Measurements from ENCODE around the gene FBXO27. TPM values are rescaled to one million over a fixed set of nuclear protein-coding genes. Genes with fewer than 3 reads are reported as not detected.

Gene FBXO27
- total RNA-seq, 1 experiment from 2014 or later: 16.4 TPM

DNA sequence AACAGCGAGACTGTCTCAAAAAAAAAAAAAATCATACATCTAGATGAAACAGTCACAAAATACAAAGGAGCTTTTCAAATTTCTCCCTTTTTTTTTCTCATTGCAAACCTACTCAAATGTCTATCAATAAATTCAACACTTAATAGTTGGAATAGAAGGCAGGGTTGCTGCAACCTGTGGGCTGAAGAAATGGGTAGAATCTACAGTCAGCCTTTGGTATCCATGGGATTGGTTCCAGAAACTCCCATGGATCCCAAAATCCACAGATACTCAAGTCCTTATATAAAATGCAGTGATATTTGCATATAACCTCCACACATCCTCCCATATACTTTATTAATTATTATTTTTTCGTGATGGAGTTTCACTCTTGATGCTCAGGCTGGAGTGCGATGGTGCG lies 14.7 kb downstream of the FBXO27 start:
- no peak for DNase-seq (ENCODE audit: low read depth, low spot score)
- Histone ChIP-seq H3K36me3 (ENCODE audit: control insufficient read depth in 1 of 2, insufficient read depth in 2 of 2, low read length in 2 of 2) (no peaks in the 10 kb centered on the region), H3K4me1 (ENCODE audit: control insufficient read depth in 1 of 2, insufficient read depth in 2 of 2, low read length in 2 of 2) (no peaks in the 10 kb centered on the region), H3K4me2 (ENCODE audit: low read length) (no peak overlapping the region), H3K9ac (ENCODE audit: low read length) (no peak overlapping the region), H2AFZ (ENCODE audit: low read depth, low read length, poor library complexity, severe bottlenecking) (no peak overlapping the region), H3K9me2 (ENCODE audit: insufficient read depth) (no peaks in the 10 kb centered on the region), H4K20me1 (ENCODE audit: insufficient read depth) (no peaks in the 10 kb centered on the region), H3K4me3 (replicated peaks in 1 of 2; ENCODE audit: low read depth in 1 of 2, low read length in 2 of 2) (no peak overlapping the region), H3K9me3 (ENCODE audit: control insufficient read depth in 1 of 2, insufficient read depth in 1 of 2, low read depth in 1 of 2, low read length in 2 of 2) (no peaks in the 10 kb centered on the region), H3K79me2 (ENCODE audit: insufficient read depth, low read length) (no peaks in the 10 kb centered on the region), H3K27me3 (ENCODE audit: insufficient read depth, low read length) (no peaks in the 10 kb centered on the region), H3K27ac (ENCODE audit: low read depth, low read length) (no peak overlapping the region)
- ChIA-PET CTCF (no interaction called here), POLR2A (no interaction called here), RAD21 (ENCODE audit: low non-redundant PET in 1 of 2, low total read pairs in 2 of 2, uncharacterized antibody in 2 of 2, unreplicated experiment in 2 of 2) (no interaction called here)
- BruUV-seq (replicated peaks): no TSS peak
- no peak for TF ChIP-seq RAD21 (IDR thresholded peaks at IDR 0.05; ENCODE audit: low read depth)
- TF ChIP-seq EZH2phosphoT487 (IDR thresholded peaks at IDR 0.05; ENCODE audit: borderline replicate concordance): no peak
- TF ChIP-seq, protein P1, sequence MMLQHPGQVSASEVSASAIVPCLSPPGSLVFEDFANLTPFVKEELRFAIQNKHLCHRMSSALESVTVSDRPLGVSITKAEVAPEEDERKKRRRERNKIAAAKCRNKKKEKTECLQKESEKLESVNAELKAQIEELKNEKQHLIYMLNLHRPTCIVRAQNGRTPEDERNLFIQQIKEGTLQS (IDR thresholded peaks at IDR 0.05): no peak
- TF ChIP-seq ELF1 (IDR thresholded peaks at IDR 0.05; ENCODE audit: borderline replicate concordance, low read depth): no peak
- TF ChIP-seq EZH2 (IDR thresholded peaks at IDR 0.05): no peak
- TF ChIP-seq SP1 (IDR thresholded peaks at IDR 0.05; ENCODE audit: low read depth): no peak
- TF ChIP-seq, protein P2, sequence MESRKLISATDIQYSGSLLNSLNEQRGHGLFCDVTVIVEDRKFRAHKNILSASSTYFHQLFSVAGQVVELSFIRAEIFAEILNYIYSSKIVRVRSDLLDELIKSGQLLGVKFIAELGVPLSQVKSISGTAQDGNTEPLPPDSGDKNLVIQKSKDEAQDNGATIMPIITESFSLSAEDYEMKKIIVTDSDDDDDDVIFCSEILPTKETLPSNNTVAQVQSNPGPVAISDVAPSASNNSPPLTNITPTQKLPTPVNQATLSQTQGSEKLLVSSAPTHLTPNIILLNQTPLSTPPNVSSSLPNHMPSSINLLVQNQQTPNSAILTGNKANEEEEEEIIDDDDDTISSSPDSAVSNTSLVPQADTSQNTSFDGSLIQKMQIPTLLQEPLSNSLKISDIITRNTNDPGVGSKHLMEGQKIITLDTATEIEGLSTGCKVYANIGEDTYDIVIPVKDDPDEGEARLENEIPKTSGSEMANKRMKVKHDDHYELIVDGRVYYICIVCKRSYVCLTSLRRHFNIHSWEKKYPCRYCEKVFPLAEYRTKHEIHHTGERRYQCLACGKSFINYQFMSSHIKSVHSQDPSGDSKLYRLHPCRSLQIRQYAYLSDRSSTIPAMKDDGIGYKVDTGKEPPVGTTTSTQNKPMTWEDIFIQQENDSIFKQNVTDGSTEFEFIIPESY (IDR thresholded peaks at IDR 0.05; ENCODE audit: extremely low read depth, insufficient replicate concordance, low read length): no peak
- TF ChIP-seq, protein P3, sequence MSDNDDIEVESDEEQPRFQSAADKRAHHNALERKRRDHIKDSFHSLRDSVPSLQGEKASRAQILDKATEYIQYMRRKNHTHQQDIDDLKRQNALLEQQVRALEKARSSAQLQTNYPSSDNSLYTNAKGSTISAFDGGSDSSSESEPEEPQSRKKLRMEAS (IDR thresholded peaks at IDR 0.05): no peak
- TF ChIP-seq POLR2A (IDR thresholded peaks at IDR 0.05; ENCODE audit: borderline replicate concordance, extremely low read depth, insufficient read depth, insufficient read length): no peak
- no peak for TF ChIP-seq FOSL1 (IDR thresholded peaks at IDR 0.05; ENCODE audit: low read depth)
- no peak for TF ChIP-seq ZFX (IDR thresholded peaks at IDR 0.05)
- no peak for TF ChIP-seq POLR2AphosphoS5 (IDR thresholded peaks at IDR 0.05; ENCODE audit: low read depth, low read length)
- TF ChIP-seq, protein P4, sequence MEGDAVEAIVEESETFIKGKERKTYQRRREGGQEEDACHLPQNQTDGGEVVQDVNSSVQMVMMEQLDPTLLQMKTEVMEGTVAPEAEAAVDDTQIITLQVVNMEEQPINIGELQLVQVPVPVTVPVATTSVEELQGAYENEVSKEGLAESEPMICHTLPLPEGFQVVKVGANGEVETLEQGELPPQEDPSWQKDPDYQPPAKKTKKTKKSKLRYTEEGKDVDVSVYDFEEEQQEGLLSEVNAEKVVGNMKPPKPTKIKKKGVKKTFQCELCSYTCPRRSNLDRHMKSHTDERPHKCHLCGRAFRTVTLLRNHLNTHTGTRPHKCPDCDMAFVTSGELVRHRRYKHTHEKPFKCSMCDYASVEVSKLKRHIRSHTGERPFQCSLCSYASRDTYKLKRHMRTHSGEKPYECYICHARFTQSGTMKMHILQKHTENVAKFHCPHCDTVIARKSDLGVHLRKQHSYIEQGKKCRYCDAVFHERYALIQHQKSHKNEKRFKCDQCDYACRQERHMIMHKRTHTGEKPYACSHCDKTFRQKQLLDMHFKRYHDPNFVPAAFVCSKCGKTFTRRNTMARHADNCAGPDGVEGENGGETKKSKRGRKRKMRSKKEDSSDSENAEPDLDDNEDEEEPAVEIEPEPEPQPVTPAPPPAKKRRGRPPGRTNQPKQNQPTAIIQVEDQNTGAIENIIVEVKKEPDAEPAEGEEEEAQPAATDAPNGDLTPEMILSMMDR (IDR thresholded peaks at IDR 0.05 in 2 of 3, conservative IDR thresholded peaks at IDR 0.05 in 1 of 3; ENCODE audit: borderline replicate concordance in 1 of 3, insufficient read depth in 1 of 3, low read depth in 2 of 3, low read length in 2 of 3): no peak
- no peak for TF ChIP-seq SIN3A (IDR thresholded peaks at IDR 0.05; ENCODE audit: low read depth)
- no peak for TF ChIP-seq CBX3 (IDR thresholded peaks at IDR 0.05; ENCODE audit: low read depth)
- no peak for TF ChIP-seq JUND (IDR thresholded peaks at IDR 0.05)
- TF ChIP-seq YY1 (IDR thresholded peaks at IDR 0.05; ENCODE audit: extremely low read depth, insufficient replicate concordance, low read depth, low read length): no peak
- no peak for TF ChIP-seq ZNF274 (IDR thresholded peaks at IDR 0.05; ENCODE audit: low read depth, low read length)
- ATAC-seq: no peak
- intact Hi-C loops (cut with micrococcal nuclease): no loop called here
